ENCODE measurements around the gene DOCK3.
"Not testable (repeated sequence)": the region's sequence is repeated elsewhere in the genome, so short reads cannot be mapped to it uniquely, and the experiment has no call there.

Gene DOCK3

DNA sequence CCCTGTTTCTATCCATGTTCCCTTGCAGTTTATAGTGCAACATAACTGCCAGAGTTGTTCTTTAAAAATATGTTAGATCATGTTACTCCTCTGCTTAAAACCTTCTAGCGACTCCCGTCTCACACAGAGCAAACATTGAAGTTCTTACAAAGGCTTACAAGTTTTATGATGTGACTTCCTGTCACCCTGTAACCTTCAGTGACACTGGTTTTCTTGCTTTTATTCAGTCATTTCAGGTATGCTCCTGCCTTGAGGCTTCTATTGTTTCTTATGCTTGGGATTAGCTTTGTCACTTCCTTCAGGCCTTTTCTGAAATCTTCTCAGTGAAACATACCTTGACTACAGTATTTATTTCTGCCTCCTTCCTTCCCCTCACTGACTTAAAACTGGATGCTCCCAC is 252.1 kb downstream of the DOCK3 start:
- no peaks in the 10 kb centered on the region for H3K27me3 ChIP-seq (ENCODE audit: insufficient read depth, low read depth)
- H3K27ac ChIP-seq, result no peak overlapping the region
- H3K9ac ChIP-seq, result no peak overlapping the region
- H3K36me3 ChIP-seq (ENCODE audit: insufficient read depth), result no peaks in the 10 kb centered on the region
- no peaks in the 10 kb centered on the region for H3K4me1 ChIP-seq (ENCODE audit: low read depth, poor library complexity, severe bottlenecking)
- TF ChIP-seq CTCF (conservative IDR thresholded peaks at IDR 0.05; ENCODE audit: low read depth, low read length), result no peak
- H3K4me2 ChIP-seq, result no peak overlapping the region
- H4K20me1 ChIP-seq (ENCODE audit: insufficient read depth), result no peaks in the 10 kb centered on the region
- no peak overlapping the region for H3K4me3 ChIP-seq (IDR thresholded peaks at IDR 0.05; ENCODE audit: insufficient read depth, low read depth, low read length)
- no peak overlapping the region for H2AFZ ChIP-seq (ENCODE audit: low read depth)
- H3K79me2 ChIP-seq (ENCODE audit: insufficient read depth, low read depth), result no peaks in the 10 kb centered on the region

- H3K4me2 ChIP-seq, result no peak overlapping the region
- H3K4me3 ChIP-seq (IDR thresholded peaks at IDR 0.05; ENCODE audit: insufficient read depth, low read depth, low read length), result no peak overlapping the region
- no peak overlapping the region for H3K27ac ChIP-seq
- H3K36me3 ChIP-seq (ENCODE audit: insufficient read depth), result no peaks in the 10 kb centered on the region
- no peaks in the 10 kb centered on the region for H3K27me3 ChIP-seq (ENCODE audit: insufficient read depth, low read depth)
- no peaks in the 10 kb centered on the region for H3K79me2 ChIP-seq (ENCODE audit: insufficient read depth, low read depth)
- no peaks in the 10 kb centered on the region for H4K20me1 ChIP-seq (ENCODE audit: insufficient read depth)
- no peak overlapping the region for H3K9ac ChIP-seq
- H2AFZ ChIP-seq (ENCODE audit: low read depth), result no peak overlapping the region
- no peaks in the 10 kb centered on the region for H3K4me1 ChIP-seq (ENCODE audit: low read depth, poor library complexity, severe bottlenecking)
- no peak for TF ChIP-seq CTCF (conservative IDR thresholded peaks at IDR 0.05; ENCODE audit: low read depth, low read length)
These were observed 255.9 kb downstream of the DOCK3 start for GRCh38 chr3:50930371-50931208.

DNA sequence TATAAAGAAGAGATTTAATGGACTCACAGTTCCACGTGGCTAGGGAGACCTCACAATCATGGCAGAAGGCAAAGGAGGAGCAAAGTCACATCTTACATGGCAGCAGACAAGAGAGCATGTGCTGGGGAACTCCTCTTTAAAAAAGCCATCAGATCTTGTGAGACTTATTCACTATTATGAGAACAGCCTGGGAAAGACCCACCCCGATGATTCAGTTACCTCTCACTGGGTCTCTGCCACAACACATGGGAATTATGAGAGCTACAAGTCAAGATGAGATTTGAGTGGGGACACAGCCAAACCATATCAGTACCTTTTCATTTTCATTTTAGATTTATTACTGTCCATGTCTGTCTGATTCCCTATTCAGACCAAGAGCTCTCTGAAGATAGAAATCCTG is 258.2 kb downstream of the DOCK3 start:
- H3K4me1 ChIP-seq (ENCODE audit: low read depth, poor library complexity, severe bottlenecking); H3K36me3 ChIP-seq (ENCODE audit: insufficient read depth); H3K27ac ChIP-seq; H2AFZ ChIP-seq (ENCODE audit: low read depth); H3K4me3 ChIP-seq (IDR thresholded peaks at IDR 0.05; ENCODE audit: insufficient read depth, low read depth, low read length); H4K20me1 ChIP-seq (ENCODE audit: insufficient read depth); H3K27me3 ChIP-seq (ENCODE audit: insufficient read depth, low read depth); H3K4me2 ChIP-seq; H3K9ac ChIP-seq; H3K79me2 ChIP-seq (ENCODE audit: insufficient read depth, low read depth): not testable (repeated sequence)

DNA sequence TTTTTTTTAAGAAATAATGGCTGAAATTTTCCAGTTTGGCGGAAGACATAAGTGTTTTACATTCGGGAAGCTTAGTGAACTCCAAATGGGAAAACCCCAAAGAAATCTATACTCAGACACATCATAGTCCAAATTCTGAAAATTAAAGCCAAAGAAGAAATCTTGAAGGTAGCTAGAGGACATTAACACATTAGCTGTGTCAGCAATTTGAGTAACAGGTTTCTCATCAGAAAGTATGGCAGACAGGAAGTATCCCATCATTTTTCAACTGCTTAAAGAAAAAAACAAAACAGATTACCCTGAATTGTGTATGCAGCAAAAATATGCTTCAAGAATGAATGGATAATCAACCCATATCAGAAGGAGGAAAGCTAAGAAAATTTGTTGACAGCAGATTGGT is 261.7 kb downstream of the DOCK3 start:
- Histone ChIP-seq H3K9ac (no peak overlapping the region), H4K20me1 (ENCODE audit: insufficient read depth) (no peaks in the 10 kb centered on the region), H3K4me1 (ENCODE audit: low read depth, poor library complexity, severe bottlenecking) (no peaks in the 10 kb centered on the region), H3K79me2 (ENCODE audit: insufficient read depth, low read depth) (no peaks in the 10 kb centered on the region), H3K36me3 (ENCODE audit: insufficient read depth) (no peaks in the 10 kb centered on the region), H3K4me3 (IDR thresholded peaks at IDR 0.05; ENCODE audit: insufficient read depth, low read depth, low read length) (no peak overlapping the region), H2AFZ (ENCODE audit: low read depth) (no peak overlapping the region), H3K27ac (no peak overlapping the region), H3K4me2 (no peak overlapping the region), H3K27me3 (ENCODE audit: insufficient read depth, low read depth) (no peaks in the 10 kb centered on the region)
- TF ChIP-seq CTCF (conservative IDR thresholded peaks at IDR 0.05; ENCODE audit: low read depth, low read length), result no peak

GRCh38 chr3:50947419-50947818 is 272.7 kb downstream of the DOCK3 start:
- H3K9ac ChIP-seq, result no peak overlapping the region
- H2AFZ ChIP-seq (ENCODE audit: low read depth), result no peak overlapping the region
- H3K4me1 ChIP-seq (ENCODE audit: low read depth, poor library complexity, severe bottlenecking), result peaks cover 11% of the 10 kb centered on the region
- no peak for TF ChIP-seq CTCF (conservative IDR thresholded peaks at IDR 0.05; ENCODE audit: low read depth, low read length)
- H3K27me3 ChIP-seq (ENCODE audit: insufficient read depth, low read depth), result no peaks in the 10 kb centered on the region
- H4K20me1 ChIP-seq (ENCODE audit: insufficient read depth), result no peaks in the 10 kb centered on the region
- H3K27ac ChIP-seq, result no peak overlapping the region
- no peaks in the 10 kb centered on the region for H3K79me2 ChIP-seq (ENCODE audit: insufficient read depth, low read depth)
- no peak overlapping the region for H3K4me3 ChIP-seq (IDR thresholded peaks at IDR 0.05; ENCODE audit: insufficient read depth, low read depth, low read length)
- no peaks in the 10 kb centered on the region for H3K36me3 ChIP-seq (ENCODE audit: insufficient read depth)
- no peak overlapping the region for H3K4me2 ChIP-seq

Measured in KMS-11 (cell line).